Neural cell (in vitro differentiated cells): ENCODE measurements around the gene CD2AP. TPM values are rescaled to one million over a fixed set of nuclear protein-coding genes. Genes with fewer than 3 reads are reported as not detected.

Experiments used
- H2AFZ ChIP-seq: fragments of 200-600, 300-800 bp; sonication (generic), shearing (Covaris generic); 2 replicates; pipeline ENCODE4 v1.6.0; 2014; ENCODE audit warnings: low read depth, mild to moderate bottlenecking, antibody characterized with exemption, low read length, moderate library complexity
- H3F3A ChIP-seq: fragments of 200-600 bp; shearing (Covaris generic); 2 replicates; pipeline ENCODE4 v1.6.1; 2016; ENCODE audit warnings: mild to moderate bottlenecking, moderate library complexity, mixed read lengths, antibody characterized with exemption, low read length; ENCODE audit not compliant: insufficient read depth, poor library complexity, severe bottlenecking
- H3K27ac ChIP-seq: fragments of 200-600, 300-800 bp; sonication (generic), shearing (Covaris generic); 2 replicates; pipeline ENCODE4 v1.5.1; 2014; ENCODE audit warnings: mild to moderate bottlenecking, low read length, moderate library complexity
- H3K27me3 ChIP-seq: fragments of 300-800, 200-600 bp; sonication (generic), shearing (Covaris generic); 2 replicates; pipeline ENCODE4 v1.6.0; 2014; ENCODE audit warnings: mild to moderate bottlenecking, low read depth, low read length, moderate library complexity; ENCODE audit not compliant: insufficient read depth
- H3K36me3 ChIP-seq: fragments of 300-800, 200-600 bp; sonication (generic), shearing (Covaris generic); 2 replicates; pipeline ENCODE4 v1.5.1; 2014; ENCODE audit warnings: mild to moderate bottlenecking, antibody characterized with exemption, low read length, moderate library complexity; ENCODE audit not compliant: insufficient read depth
- H3K4me2 ChIP-seq: fragments of 300-800, 200-600 bp; sonication (generic), shearing (Covaris generic); 2 replicates; pipeline ENCODE4 v1.6.0; 2014; ENCODE audit warnings: mild to moderate bottlenecking, low read length
- H3K4me3 ChIP-seq: fragments of 300-800, 200-600 bp; sonication (generic), shearing (Covaris generic); 2 replicates; pipeline ENCODE4 v1.5.1; 2014; ENCODE audit warnings: mild to moderate bottlenecking, low read length, moderate library complexity
- H3K79me2 ChIP-seq: fragments of 200-600 bp; shearing (Covaris generic); replicated peaks from 2 replicates; pipeline ENCODE4 v1.6.0; 2014; ENCODE audit warnings: mild to moderate bottlenecking, low read length, moderate library complexity; ENCODE audit not compliant: insufficient read depth
- H3K9ac ChIP-seq: fragments of 300-800, 200-600 bp; sonication (generic), shearing (Covaris generic); 2 replicates; pipeline ENCODE4 v1.6.1; 2016; ENCODE audit warnings: mild to moderate bottlenecking, low read length, mixed read lengths
- H3K9me2 ChIP-seq: fragments of 200-600 bp; shearing (Covaris generic); 2 replicates; pipeline ENCODE4 v1.6.1; 2016; ENCODE audit warnings: mild to moderate bottlenecking, low read length, mixed read lengths; ENCODE audit not compliant: insufficient read depth
- H3K9me3 ChIP-seq: fragments of 200-600, 300-800 bp; sonication (generic), shearing (Covaris generic); 2 replicates; pipeline ENCODE4 v1.6.1; 2016; ENCODE audit warnings: mild to moderate bottlenecking, mixed run types, low read length, moderate library complexity, mixed read lengths
- H4K20me1 ChIP-seq: fragments of 200-600 bp; shearing (Covaris generic); 2 replicates; pipeline ENCODE4 v1.6.1; 2016; ENCODE audit warnings: mild to moderate bottlenecking, mixed run types; ENCODE audit not compliant: insufficient read depth
- CTCF ChIP-seq: fragments of 450-650 bp; IDR thresholded peaks from 2 replicates; pipeline ENCODE4 v1.5.1; 2014; ENCODE audit warnings: antibody characterized with exemption, mild to moderate bottlenecking, moderate library complexity; ENCODE audit not compliant: poor library complexity, severe bottlenecking
- EP300 ChIP-seq: fragments of 450-650 bp; conservative IDR thresholded peaks from 2 replicates; pipeline ENCODE4 v1.6.1; 2014; ENCODE audit warnings: antibody characterized with exemption, mild to moderate bottlenecking, moderate library complexity; ENCODE audit not compliant: poor library complexity, severe bottlenecking
- EZH2 ChIP-seq: fragments of 200-600, 300-800 bp; shearing (Covaris generic), sonication (generic); IDR thresholded peaks from 2 replicates; pipeline ENCODE4 v1.6.1; 2014; ENCODE audit warnings: antibody characterized with exemption, low read length, borderline replicate concordance, mild to moderate bottlenecking; ENCODE audit not compliant: insufficient read depth, poor library complexity, severe bottlenecking
- MXI1 ChIP-seq: fragments of 450-650 bp; conservative IDR thresholded peaks from 2 replicates; pipeline ENCODE4 v1.6.1; 2014; ENCODE audit warnings: antibody characterized with exemption, mild to moderate bottlenecking; ENCODE audit not compliant: poor library complexity, severe bottlenecking
- POLR2AphosphoS5 ChIP-seq: IDR thresholded peaks from 2 replicates; pipeline ENCODE4 v1.6.1; 2012
- RAD21 ChIP-seq: fragments of 450-650 bp; conservative IDR thresholded peaks from 2 replicates; pipeline ENCODE4 v1.6.1; 2014; ENCODE audit warnings: antibody characterized with exemption, mild to moderate bottlenecking, moderate library complexity
- REST ChIP-seq: IDR thresholded peaks from 2 replicates; pipeline ENCODE4 v1.6.1; 2012; ENCODE audit warnings: borderline replicate concordance
- SMC3 ChIP-seq: fragments of 450-650 bp; conservative IDR thresholded peaks from 2 replicates; pipeline ENCODE4 v1.6.1; 2014; ENCODE audit warnings: antibody characterized with exemption, mild to moderate bottlenecking, moderate library complexity; ENCODE audit not compliant: poor library complexity
- TAF1 ChIP-seq: IDR thresholded peaks from 2 replicates; pipeline ENCODE4 v1.6.1; 2012; ENCODE audit warnings: low read depth
- polyA plus RNA-seq: library from polyadenylated mRNA; depleted of rRNA; stranded (reverse); fragments of >200 nt; gene quantifications from 2 replicates; pipeline ENCODE4 v1.2.3, GENCODE V29; 2014

Gene CD2AP
- polyA plus RNA-seq, 1 donor from 2014 or later: 16.8 TPM

- Histone ChIP-seq H3K27me3 (no peaks in the 10 kb centered on the region), H3F3A (no peaks in the 10 kb centered on the region), H3K79me2 (peaks cover 7% of the 10 kb centered on the region), H2AFZ (no peak overlapping the region), H3K36me3 (no peaks in the 10 kb centered on the region), H3K9me2 (no peaks in the 10 kb centered on the region), H3K4me3 (no peak overlapping the region), H3K27ac (no peak overlapping the region), H3K9me3 (no peaks in the 10 kb centered on the region), H3K9ac (no peak overlapping the region), H4K20me1 (no peaks in the 10 kb centered on the region), H3K4me2 (no peak overlapping the region)
- TF ChIP-seq EP300 (no peak), MXI1 (no peak), REST (no peak), SMC3 (no peak), EZH2 (no peak), POLR2AphosphoS5 (no peak), CTCF (no peak), TAF1 (no peak), RAD21 (no peak)
These were observed 41.7 kb downstream of the CD2AP start for GRCh38 chr6:47519279-47519678.

- no peaks in the 10 kb centered on the region for H3K36me3 ChIP-seq
- H3K27ac ChIP-seq: no peak overlapping the region
- H3K9me3 ChIP-seq: no peaks in the 10 kb centered on the region
- H3K9me2 ChIP-seq: no peaks in the 10 kb centered on the region
- H3K9ac ChIP-seq: no peak overlapping the region
- no peaks in the 10 kb centered on the region for H4K20me1 ChIP-seq
- TF ChIP-seq POLR2AphosphoS5: no peak
- no peak for TF ChIP-seq TAF1
- TF ChIP-seq REST: no peak
- no peak for TF ChIP-seq EP300
- no peak for TF ChIP-seq RAD21
- TF ChIP-seq EZH2: no peak
- TF ChIP-seq CTCF: no peak
- no peak for TF ChIP-seq SMC3
- TF ChIP-seq MXI1: no peak
- no peak overlapping the region for H3K4me2 ChIP-seq
- no peaks in the 10 kb centered on the region for H3K27me3 ChIP-seq
- H2AFZ ChIP-seq: no peak overlapping the region
- H3F3A ChIP-seq: no peaks in the 10 kb centered on the region
- H3K79me2 ChIP-seq: peaks cover 7% of the 10 kb centered on the region
- H3K4me3 ChIP-seq: no peak overlapping the region
These were observed 42.7 kb downstream of the CD2AP start for GRCh38 chr6:47520282-47520681.
